GM21526 (cell line): ENCODE results near the gene CCS.
"Not testable (repeated sequence)": the region's sequence is repeated elsewhere in the genome, so short reads cannot be mapped to it uniquely, and the experiment has no call there.

ENCODE experiments used
- ATAC-seq: cut with Tn5 transposase; IDR thresholded peaks from one replicate; pipeline ENCODE4 v1.9.1; 2021; ENCODE audit warnings: moderate library complexity; ENCODE audit not compliant: unreplicated experiment, low FRiP score

Gene CCS

GRCh38 chr11:66559866-66560676 is 32.9 kb upstream of the CCS start:
- no peak for ATAC-seq

GRCh38 chr11:66561178-66561974 is 31.6 kb upstream of the CCS start:
- ATAC-seq = no peak

- ATAC-seq = no peak
These were observed 31.1 kb upstream of the CCS start for GRCh38 chr11:66561975-66562248.

- ATAC-seq = no peak
These were observed 30.7 kb upstream of the CCS start for GRCh38 chr11:66562275-66562674.

GRCh38 chr11:66562907-66563583 is 29.9 kb upstream of the CCS start:
- ATAC-seq = no peak

GRCh38 chr11:66563832-66564231 is 29.2 kb upstream of the CCS start:
- no peak for ATAC-seq

- ATAC-seq = no peak
These were observed 28.4 kb upstream of the CCS start for GRCh38 chr11:66564538-66564937.

- ATAC-seq = no peak
These were observed 28.0 kb upstream of the CCS start for GRCh38 chr11:66564984-66565383.

GRCh38 chr11:66566221-66566620 is 26.8 kb upstream of the CCS start:
- no peak for ATAC-seq

- no peak for ATAC-seq
These were observed 25.2 kb upstream of the CCS start for GRCh38 chr11:66567787-66568123.

- ATAC-seq = no peak
These were observed 24.7 kb upstream of the CCS start, which contains the start of gene CTSF for GRCh38 chr11:66568124-66568916. Gene CTSF (minus strand): TSS chr11:66568606. CDS start chr11:66568486, 120 bp downstream.

- ATAC-seq = no peak
These were observed 23.9 kb upstream of the CCS start for GRCh38 chr11:66569076-66569475.

GRCh38 chr11:66570079-66570849 is 22.7 kb upstream of the CCS start:
- no peak for ATAC-seq

- no peak for ATAC-seq
These were observed 22.2 kb upstream of the CCS start for GRCh38 chr11:66570850-66571180.

GRCh38 chr11:66579017-66579606 is 13.9 kb upstream of the CCS start:
- ATAC-seq = no peak

GRCh38 chr11:66580803-66581202 is 12.2 kb upstream of the CCS start:
- ATAC-seq = no peak

GRCh38 chr11:66581261-66581660 is 11.7 kb upstream of the CCS start:
- no peak for ATAC-seq

GRCh38 chr11:66582565-66583147 is 10.3 kb upstream of the CCS start:
- ATAC-seq = not testable (repeated sequence)

GRCh38 chr11:66585447-66585846 is 7.5 kb upstream of the CCS start:
- ATAC-seq = not testable (repeated sequence)
